Esophagus muscularis mucosa (tissue), 4 donors: ENCODE data around the gene ZNF592. TPM values are rescaled to one million over a fixed set of nuclear protein-coding genes. Genes with fewer than 3 reads are reported as not detected.
"Not testable (repeated sequence)": the region's sequence is repeated elsewhere in the genome, so short reads cannot be mapped to it uniquely, and the experiment has no call there.

Experiments used
- DNase-seq: peaks from one replicate; pipeline ENCODE4 v3.0.0-alpha.2; 2017; ENCODE audit errors: extremely low spot score
- H3K27ac ChIP-seq, 4 donors: fragments of 200-600 bp; sonication (generic); replicated peaks in 1 of 4; 1 replicate in 3 of 4; 2 replicates in 1 of 4; pipeline ENCODE4 v1.5.1; 2016 to 2019; ENCODE audit warnings: mild to moderate bottlenecking in 1 of 4
- H3K27me3 ChIP-seq, 4 donors: fragments of 200-600 bp; sonication (generic); one replicate each; pipeline versions ENCODE4 v1.5.1 to v1.6.0; 2016 to 2019
- H3K36me3 ChIP-seq, 4 donors: fragments of 200-600 bp; sonication (generic); one replicate each; pipeline ENCODE4 v1.5.1; 2016 to 2019
- H3K4me1 ChIP-seq, 4 donors: fragments of 200-600 bp; sonication (generic); one replicate each; pipeline ENCODE4 v1.5.1; 2016 to 2019
- H3K4me3 ChIP-seq, 4 donors: fragments of 200-600 bp; sonication (generic); 1 replicate in 2 of 4; 2 replicates in 2 of 4; pipeline ENCODE4 v1.5.1; 2016 to 2019; ENCODE audit warnings: mild to moderate bottlenecking in 4 of 4, moderate library complexity in 1 of 4
- H3K9me3 ChIP-seq, 4 donors: fragments of 200-600 bp; sonication (generic); 1 replicate in 3 of 4; 2 replicates in 1 of 4; pipeline ENCODE4 v1.5.1; 2016 to 2019
- CTCF ChIP-seq, 3 experiments: fragments of 200-600 bp in 2 of 3; fragments of 450-650 bp in 1 of 3; sonication (generic) in 2 of 3; IDR thresholded peaks; one replicate each; pipeline ENCODE4 v1.5.1; 2017 to 2019; ENCODE audit warnings: antibody characterized with exemption in 3 of 3, mild to moderate bottlenecking in 2 of 3, moderate library complexity in 1 of 3
- EP300 ChIP-seq: sonication (generic); formaldehyde crosslinking; IDR thresholded peaks from one replicate; pipeline ENCODE4 v1.6.1; 2017; ENCODE audit warnings: antibody characterized with exemption
- POLR2A ChIP-seq: fragments of 450-650 bp; IDR thresholded peaks from one replicate; pipeline ENCODE4 v1.6.1; 2017; ENCODE audit warnings: antibody characterized with exemption, moderate library complexity, mild to moderate bottlenecking, low read depth
- POLR2AphosphoS5 ChIP-seq, 2 donors: sonication (generic); formaldehyde crosslinking; IDR thresholded peaks; one replicate each; pipeline ENCODE4 v1.6.1; 2017; ENCODE audit warnings: antibody characterized with exemption in 2 of 2
- WGBS: methylation state at CpG from one replicate; pipeline ENCODE4 v1.1.5; 2018; 5-methylcytosine and 5-hydroxymethylcytosine counted together
- intact Hi-C: fragments of 100-400 bp; cut with DNase I; formaldehyde crosslinking; loops from one replicate; pipeline ENCODE4 v1.15.1; 2023
- total RNA-seq, 4 donors: library from RNA; depleted of rRNA; stranded (reverse); fragments of >200 nt; gene quantifications; one replicate each; pipeline versions ENCODE4 v1.1.0 to v1.2.1, GENCODE V29; 2016

Gene ZNF592
- total RNA-seq, 4 donors from 2014 or later = 13.8 to 22.3 (median 20.2) TPM

DNA sequence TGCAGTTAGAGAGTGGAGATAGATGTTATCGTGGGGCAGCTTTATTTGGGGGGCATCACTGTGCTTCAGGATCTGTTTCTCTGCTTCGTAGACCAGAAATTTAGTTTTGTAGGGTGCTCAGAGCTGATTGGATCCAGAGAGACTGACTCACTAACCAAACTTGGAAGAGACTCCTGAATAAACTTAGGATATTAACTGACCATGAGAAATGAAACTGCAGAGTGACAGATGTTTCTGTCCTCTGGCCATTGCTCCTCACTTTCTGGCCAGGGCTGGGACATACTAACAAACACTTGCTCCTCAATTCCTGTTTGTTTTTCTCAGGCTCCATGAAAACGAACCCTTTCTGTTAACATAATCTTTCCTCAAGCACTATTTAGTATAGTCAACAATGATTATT, 4.3 kb downstream of the ZNF592 start:
- H3K4me1 ChIP-seq = peaks cover 50 to 78% (median 62%) of the 10 kb centered on the region in 4 donors
- H3K9me3 ChIP-seq = no peaks in the 10 kb centered on the region
- H3K27me3 ChIP-seq = no peaks in the 10 kb centered on the region
- H3K36me3 ChIP-seq = no peaks in the 10 kb centered on the region
- TF ChIP-seq POLR2A = no peak
- TF ChIP-seq CTCF (IDR thresholded peaks at IDR 0.05) = no peak
- TF ChIP-seq EP300 = no peak
- no peak for TF ChIP-seq POLR2AphosphoS5 (IDR thresholded peaks at IDR 0.05)
- WGBS = 43% methylated on average over 3 of the region's 3 CpGs
- intact Hi-C loops = loop anchor here (5.0 kb wide), 2 partner anchors 50 to 65 kb away; partner anchors contain the start of gene ALPK3
- peak overlapping the region in 1 of 4 donors; percentile 44 for H3K27ac ChIP-seq
- no peak for DNase-seq
- no peak overlapping the region for H3K4me3 ChIP-seq

- peaks cover 64 to 90% (median 76%) of the 10 kb centered on the region in 4 donors for H3K4me1 ChIP-seq
- H3K4me3 ChIP-seq, H3K27ac ChIP-seq, H3K27me3 ChIP-seq, H3K9me3 ChIP-seq, DNase-seq, H3K36me3 ChIP-seq: not testable (repeated sequence)
- 88% methylated on average over 4 of the region's 4 CpGs for WGBS
- intact Hi-C loops = loop anchor here (5.0 kb wide), 2 partner anchors 53 to 62 kb away; partner anchors contain the start of gene ALPK3
Observed at GRCh38 chr15:84754889-84755288, 6.5 kb downstream of the ZNF592 start.

GRCh38 chr15:84755736-84756527, 7.5 kb downstream of the ZNF592 start:
- Histone ChIP-seq H3K27me3 (no peaks in the 10 kb centered on the region), H3K9me3 (no peaks in the 10 kb centered on the region), H3K36me3 (no peaks in the 10 kb centered on the region), H3K4me1 (peaks cover 64 to 90% (median 74%) of the 10 kb centered on the region in 4 donors), H3K27ac (no peak overlapping the region), H3K4me3 (no peak overlapping the region)
- no peak for TF ChIP-seq EP300
- TF ChIP-seq POLR2A = no peak
- TF ChIP-seq POLR2AphosphoS5 (IDR thresholded peaks at IDR 0.05) = no peak
- TF ChIP-seq CTCF (IDR thresholded peaks at IDR 0.05) = no peak
- intact Hi-C loops = no loop called here
- no peak for DNase-seq
- 75% methylated on average over 1 of the region's 1 CpG for WGBS

DNA sequence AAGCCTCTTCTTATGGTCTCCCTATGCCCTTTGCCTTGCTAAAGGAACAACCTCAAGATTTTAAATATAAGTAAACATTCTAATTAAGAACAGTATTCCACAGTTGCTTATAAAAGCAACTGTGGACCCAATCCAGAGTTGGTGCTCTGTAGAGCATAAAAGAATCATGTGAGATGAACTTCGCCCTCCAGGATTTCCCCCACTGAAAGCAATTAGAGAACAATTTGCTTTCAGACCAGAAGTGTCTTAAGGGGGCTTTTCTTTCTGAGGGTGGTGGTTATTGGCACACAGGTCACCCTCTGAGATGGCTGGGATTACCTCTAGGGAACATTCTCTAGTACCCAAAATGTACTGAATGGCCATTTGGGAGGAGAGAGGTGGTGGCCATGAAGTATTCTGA, 10.6 kb downstream of the ZNF592 start:
- Histone ChIP-seq H3K4me1 (peaks cover 66 to 92% (median 76%) of the 10 kb centered on the region in 4 donors), H3K4me3 (no peak overlapping the region), H3K36me3 (no peaks in the 10 kb centered on the region), H3K9me3 (no peaks in the 10 kb centered on the region), H3K27ac (no peak overlapping the region), H3K27me3 (no peaks in the 10 kb centered on the region)
- 100% methylated on average over 1 of the region's 1 CpG for WGBS
- DNase-seq = no peak
- TF ChIP-seq CTCF (IDR thresholded peaks at IDR 0.05) (no peak), POLR2AphosphoS5 (IDR thresholded peaks at IDR 0.05) (no peak), POLR2A (no peak), EP300 (no peak)
- intact Hi-C loops = no loop called here

DNA sequence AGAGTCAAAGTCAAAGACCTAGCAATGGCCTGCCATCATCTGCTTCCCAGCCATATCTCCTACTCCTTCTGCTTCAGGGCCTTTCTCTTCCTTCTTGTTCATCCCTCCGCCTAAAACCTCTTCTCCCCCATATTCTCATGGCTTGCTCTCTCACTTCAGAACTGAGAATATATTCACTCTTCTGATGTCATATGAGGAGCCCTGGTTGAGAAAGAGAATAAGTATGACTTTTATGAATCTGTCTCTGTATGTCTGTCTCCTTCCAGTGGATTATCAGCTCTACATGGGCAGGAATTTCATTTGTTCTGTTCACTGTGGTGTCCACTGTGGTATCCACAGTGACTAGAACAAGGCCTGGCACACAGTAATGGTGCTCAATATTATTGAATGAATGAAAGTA, 11.8 kb downstream of the ZNF592 start:
- Histone ChIP-seq H3K36me3 (peaks cover 0 to 4% (median under 1%) of the 10 kb centered on the region in 4 donors), H3K4me3 (no peak overlapping the region), H3K27ac (no peak overlapping the region), H3K4me1 (peaks cover 64 to 92% (median 83%) of the 10 kb centered on the region in 4 donors), H3K9me3 (no peaks in the 10 kb centered on the region), H3K27me3 (no peaks in the 10 kb centered on the region)
- intact Hi-C loops = no loop called here
- TF ChIP-seq POLR2AphosphoS5 (IDR thresholded peaks at IDR 0.05) (no peak), EP300 (no peak), POLR2A (no peak), CTCF (IDR thresholded peaks at IDR 0.05) (no peak)
- 96% methylated on average over 1 of the region's 1 CpG for WGBS
- no peak for DNase-seq
